ENCODE measurements around the gene KRT74. TPM values are rescaled to one million over a fixed set of nuclear protein-coding genes. Genes with fewer than 3 reads are reported as not detected.

The KRT74 gene
- total RNA-seq, 1 donor from 2014 or later, result not detected

DNA sequence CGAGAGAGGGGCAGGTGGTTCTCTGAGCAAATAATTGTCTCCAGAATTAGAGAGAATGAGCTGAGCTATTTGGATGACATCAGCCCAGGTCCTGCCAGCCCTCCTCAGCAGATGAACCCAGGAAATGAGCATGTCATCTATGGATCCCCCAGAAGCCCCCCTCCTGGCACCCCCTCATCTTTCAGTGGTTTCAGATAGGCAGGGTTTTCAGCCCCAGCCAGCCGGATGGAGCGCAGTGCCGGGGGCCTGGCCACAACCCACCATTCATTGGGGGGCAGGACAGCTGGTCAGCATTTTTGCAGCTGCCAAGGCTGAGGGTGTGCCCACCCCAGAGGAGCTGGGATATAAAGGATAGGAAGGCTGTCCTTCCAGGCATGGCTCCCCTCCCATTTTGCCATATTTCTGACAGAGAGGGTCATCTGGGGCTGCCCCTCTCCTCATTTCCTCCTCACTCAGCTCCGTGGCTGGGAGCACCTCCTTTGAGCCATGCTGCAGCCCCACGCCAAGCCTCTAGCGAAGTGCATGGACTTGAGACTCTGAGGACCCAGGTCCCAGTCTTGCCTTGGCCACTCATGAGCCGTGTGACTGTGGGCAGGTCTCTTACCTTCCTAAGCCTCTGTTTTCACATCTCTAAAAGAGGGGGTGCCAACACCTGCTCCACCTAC lies 14.7 kb downstream of the KRT74 start:
- H3K36me3 Mint-ChIP-seq (ENCODE audit: low read depth), result no peaks in the 10 kb centered on the region
- intact Hi-C loops (cut with micrococcal nuclease), result no loop called here
- ChIA-PET POLR2A (no interaction called here), CTCF (no interaction called here)
- TF ChIP-seq, protein P1, sequence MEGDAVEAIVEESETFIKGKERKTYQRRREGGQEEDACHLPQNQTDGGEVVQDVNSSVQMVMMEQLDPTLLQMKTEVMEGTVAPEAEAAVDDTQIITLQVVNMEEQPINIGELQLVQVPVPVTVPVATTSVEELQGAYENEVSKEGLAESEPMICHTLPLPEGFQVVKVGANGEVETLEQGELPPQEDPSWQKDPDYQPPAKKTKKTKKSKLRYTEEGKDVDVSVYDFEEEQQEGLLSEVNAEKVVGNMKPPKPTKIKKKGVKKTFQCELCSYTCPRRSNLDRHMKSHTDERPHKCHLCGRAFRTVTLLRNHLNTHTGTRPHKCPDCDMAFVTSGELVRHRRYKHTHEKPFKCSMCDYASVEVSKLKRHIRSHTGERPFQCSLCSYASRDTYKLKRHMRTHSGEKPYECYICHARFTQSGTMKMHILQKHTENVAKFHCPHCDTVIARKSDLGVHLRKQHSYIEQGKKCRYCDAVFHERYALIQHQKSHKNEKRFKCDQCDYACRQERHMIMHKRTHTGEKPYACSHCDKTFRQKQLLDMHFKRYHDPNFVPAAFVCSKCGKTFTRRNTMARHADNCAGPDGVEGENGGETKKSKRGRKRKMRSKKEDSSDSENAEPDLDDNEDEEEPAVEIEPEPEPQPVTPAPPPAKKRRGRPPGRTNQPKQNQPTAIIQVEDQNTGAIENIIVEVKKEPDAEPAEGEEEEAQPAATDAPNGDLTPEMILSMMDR (IDR thresholded peaks at IDR 0.05), result no peak
- H3K4me1 Mint-ChIP-seq, result no peaks in the 10 kb centered on the region
- ATAC-seq (ENCODE audit: low read depth) (no peak), DNase-seq (no peak)
- H3K27ac Mint-ChIP-seq, result no peak overlapping the region
- H3K9me3 Mint-ChIP-seq, result no peaks in the 10 kb centered on the region
- no peak overlapping the region for H3K4me3 Mint-ChIP-seq
- H3K27me3 Mint-ChIP-seq, result peaks cover 5% of the 10 kb centered on the region

DNA sequence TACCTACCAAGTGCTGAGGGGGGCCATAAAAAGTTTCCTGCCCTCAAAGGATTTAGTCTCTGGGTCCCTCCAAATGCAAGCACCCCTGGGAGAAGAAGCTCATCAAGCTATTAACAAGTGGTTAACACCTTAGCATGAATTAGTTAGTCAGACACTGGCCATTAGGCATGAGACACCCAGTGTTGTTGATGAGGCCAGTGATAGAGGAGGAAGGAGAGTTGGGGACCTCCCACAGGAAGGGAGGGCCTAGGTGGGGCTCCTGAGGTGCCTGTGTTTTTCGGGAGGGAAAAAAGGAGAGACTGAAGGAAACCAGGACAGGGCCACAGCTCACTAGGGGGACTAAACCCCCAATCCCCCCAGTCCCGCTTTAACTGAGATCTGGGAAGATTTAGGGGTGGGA lies 16.2 kb downstream of the KRT74 start:
- intact Hi-C loops (cut with micrococcal nuclease), result no loop called here
- Mint-ChIP-seq H3K36me3 (ENCODE audit: low read depth) (no peaks in the 10 kb centered on the region), H3K4me1 (no peaks in the 10 kb centered on the region)

DNA sequence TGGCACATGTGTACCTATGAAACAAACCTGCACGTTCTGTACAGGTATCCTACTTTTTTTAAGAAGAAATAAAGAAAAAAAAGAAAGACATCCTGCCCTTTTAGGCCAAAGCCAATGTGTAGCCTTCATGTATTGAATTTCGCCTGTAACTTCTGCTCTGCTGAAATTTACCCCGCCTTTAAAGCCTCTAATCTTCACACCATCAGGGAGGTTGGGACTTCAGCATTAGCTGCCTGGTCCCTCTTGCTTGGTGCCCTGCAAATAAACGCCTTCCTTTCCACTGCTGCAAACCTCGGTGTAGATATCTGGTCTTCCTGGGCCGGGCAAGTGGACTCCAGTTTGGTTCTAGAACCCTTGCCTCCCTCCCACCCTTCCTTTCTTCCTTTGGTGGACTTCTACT lies 18.1 kb downstream of the KRT74 start:
- peaks cover 9% of the 10 kb centered on the region for H3K27me3 Mint-ChIP-seq
- no peak overlapping the region for H3K4me3 Mint-ChIP-seq
- TF ChIP-seq, protein P1 (IDR thresholded peaks at IDR 0.05), result no peak
- intact Hi-C loops (cut with micrococcal nuclease), result no loop called here
- H3K27ac Mint-ChIP-seq, result no peak overlapping the region
- POLR2A ChIA-PET, result no interaction called here
- ATAC-seq (ENCODE audit: low read depth) (no peak), DNase-seq (no peak)
- H3K4me1 Mint-ChIP-seq, result no peaks in the 10 kb centered on the region
- H3K9me3 Mint-ChIP-seq, result no peaks in the 10 kb centered on the region
- no peaks in the 10 kb centered on the region for H3K36me3 Mint-ChIP-seq (ENCODE audit: low read depth)
- CTCF ChIA-PET, result no interaction called here

More for the DNA sequence above, 16.2 kb downstream of the KRT74 start:
- no peak for DNase-seq
- H3K27me3 Mint-ChIP-seq, result peaks cover 5% of the 10 kb centered on the region
- CTCF ChIA-PET, result no interaction called here
- H3K27ac Mint-ChIP-seq, result no peak overlapping the region
- ATAC-seq (ENCODE audit: low read depth), result no peak
- no peak overlapping the region for H3K4me3 Mint-ChIP-seq
- POLR2A ChIA-PET, result no interaction called here
- TF ChIP-seq, protein P1 (IDR thresholded peaks at IDR 0.05), result no peak
- H3K9me3 Mint-ChIP-seq, result no peaks in the 10 kb centered on the region

DNA sequence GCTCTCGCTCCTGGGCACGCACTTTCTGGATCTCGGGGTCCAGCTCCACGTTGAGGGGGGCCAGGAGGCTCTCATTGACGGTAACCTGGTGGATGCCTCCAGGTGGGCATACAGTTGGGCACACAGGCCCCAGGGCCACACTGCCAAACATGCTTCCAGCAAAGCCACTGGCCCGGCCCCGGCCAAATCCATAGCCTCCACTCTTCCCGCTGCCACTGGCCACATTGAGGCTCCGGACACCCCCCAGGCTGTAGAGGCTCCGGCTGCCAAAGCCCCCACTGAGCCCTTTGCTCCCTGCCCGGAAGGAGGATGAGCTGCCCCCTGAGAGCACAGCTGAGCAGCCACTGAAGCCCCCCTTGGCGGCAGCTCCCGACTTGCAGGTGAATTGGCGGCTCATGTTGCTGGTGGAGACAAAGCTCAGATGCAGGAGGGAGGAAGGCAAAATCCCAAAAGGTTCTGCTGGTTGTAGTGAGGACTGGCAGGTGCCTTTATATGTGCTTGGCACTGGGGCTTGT lies 20.9 kb downstream of the KRT74 start, which contains the start of gene KRT71:
Gene KRT71, minus strand, starts transcription at position 465 of the 515 bp plus-strand sequence. Its CDS starts 68 bp downstream, at position 397.
- CTCF ChIA-PET, result no interaction called here
- TF ChIP-seq, protein P1 (IDR thresholded peaks at IDR 0.05), result no peak
- ATAC-seq (ENCODE audit: low read depth), result no peak
- no peak within 1 kb of the TSS for H3K4me3 Mint-ChIP-seq
- no peak within 1 kb of the TSS for H3K27ac Mint-ChIP-seq
- no peak for DNase-seq
- POLR2A ChIA-PET, result no interaction called here
- no peaks in the 10 kb centered on the region for H3K9me3 Mint-ChIP-seq
- peaks cover 11% of the 10 kb centered on the region for H3K27me3 Mint-ChIP-seq
- intact Hi-C loops (cut with micrococcal nuclease), result no loop called here
- H3K36me3 Mint-ChIP-seq (ENCODE audit: low read depth), result no peaks in the 10 kb centered on the region
- no peaks in the 10 kb centered on the region for H3K4me1 Mint-ChIP-seq

DNA sequence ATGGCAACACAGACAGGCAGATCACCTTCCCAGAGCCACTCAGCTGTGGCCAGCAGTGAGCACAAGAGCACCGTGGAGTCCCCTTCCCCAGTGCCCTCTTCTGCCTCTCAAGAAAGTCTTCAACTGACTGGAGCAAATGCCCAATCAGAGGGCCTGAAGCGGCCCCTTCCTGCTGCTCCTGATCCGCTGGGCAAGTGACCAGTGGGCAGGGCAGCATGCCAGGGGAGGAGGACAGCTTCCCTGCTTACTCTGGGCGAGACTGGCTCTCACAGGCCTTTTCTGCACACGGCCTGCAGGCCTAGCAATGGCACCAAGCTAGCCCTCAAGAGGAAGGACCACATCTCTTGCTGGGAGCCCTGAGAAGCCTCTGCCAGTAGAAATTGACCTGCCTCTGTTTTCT lies 21.6 kb downstream of the KRT74 start:
- Mint-ChIP-seq H3K27me3 (peaks cover 11% of the 10 kb centered on the region), H3K27ac (no peak overlapping the region), H3K4me3 (no peak overlapping the region), H3K9me3 (no peaks in the 10 kb centered on the region), H3K4me1 (no peaks in the 10 kb centered on the region), H3K36me3 (ENCODE audit: low read depth) (no peaks in the 10 kb centered on the region)
- ChIA-PET POLR2A (interaction anchor here (0.6 kb wide), 1 partner anchor 26 kb away, joined by 5 read pairs; no protein-coding TSS in a partner anchor), CTCF (no interaction called here)
- DNase-seq, result no peak
- no peak for ATAC-seq (ENCODE audit: low read depth)
- intact Hi-C loops (cut with micrococcal nuclease), result no loop called here
- TF ChIP-seq, protein P1 (IDR thresholded peaks at IDR 0.05), result no peak
